Activated CD4-positive, alpha-beta memory T cell treated with anti-CD3 and anti-CD28 coated beads for 36 hours (primary cell): Measurements from ENCODE around the gene PREX1. TPM values are rescaled to one million over a fixed set of nuclear protein-coding genes. Genes with fewer than 3 reads are reported as not detected.

Source experiments
- CTCF ChIA-PET: fragments of 350-600 bp; sonication (Branson Sonifier 250); formaldehyde crosslinking; loops from one replicate; lab custom pipeline; 2021; ENCODE audit warnings: antibody characterized with exemption, inconsistent platforms; lab: Charles Lee
- POLR2A ChIA-PET: fragments of 350-600 bp; sonication (Branson Sonifier 250); formaldehyde crosslinking; loops from one replicate; lab custom pipeline; 2021; ENCODE audit warnings: antibody characterized with exemption; lab: Charles Lee
- DNase-seq: peaks from one replicate; pipeline ENCODE4 v3.0.0-alpha.2; 2020
- H3K27ac Mint-ChIP-seq: one replicate; pipeline ENCODE4 v1.8.0; 2021; ENCODE audit warnings: mixed read lengths
- H3K27me3 Mint-ChIP-seq: one replicate; pipeline ENCODE4 v1.8.0; 2021; ENCODE audit warnings: mixed read lengths
- H3K36me3 Mint-ChIP-seq: one replicate; pipeline ENCODE4 v1.8.0; 2021; ENCODE audit warnings: mixed read lengths
- H3K4me1 Mint-ChIP-seq: one replicate; pipeline ENCODE4 v1.8.0; 2021; ENCODE audit warnings: low read depth, mixed read lengths
- H3K4me3 Mint-ChIP-seq: one replicate; pipeline ENCODE4 v1.8.0; 2021; ENCODE audit warnings: mild to moderate bottlenecking, mixed read lengths
- H3K9me3 Mint-ChIP-seq: one replicate; pipeline ENCODE4 v1.8.0; 2021; ENCODE audit warnings: mixed read lengths
- intact Hi-C: fragments of 100-400 bp; cut with micrococcal nuclease; formaldehyde crosslinking; loops from one replicate; pipeline ENCODE4 v1.15.1; 2023
- total RNA-seq, 2 experiments: library from RNA; stranded (reverse); gene quantifications; one replicate each; pipeline ENCODE4 v1.2.3, GENCODE V29; 2021

PREX1 gene
- total RNA-seq, 2 experiments from 2014 or later, result 91.5 to 92.8 TPM

GRCh38 chr20:48709744-48710143 is 118.1 kb downstream of the PREX1 start:
- peaks cover 26% of the 10 kb centered on the region for H3K36me3 Mint-ChIP-seq
- ChIA-PET CTCF (interaction anchor here (1.5 kb wide), 1 partner anchor 53 kb away, joined by 5 read pairs; no protein-coding TSS in a partner anchor), POLR2A (no interaction called here)
- H3K27me3 Mint-ChIP-seq, result no peaks in the 10 kb centered on the region
- peak overlapping the region; percentile 34 for H3K27ac Mint-ChIP-seq
- H3K9me3 Mint-ChIP-seq, result no peaks in the 10 kb centered on the region
- peaks cover 58% of the 10 kb centered on the region for H3K4me1 Mint-ChIP-seq
- intact Hi-C loops, result no loop called here
- H3K4me3 Mint-ChIP-seq, result no peak overlapping the region
- no peak for DNase-seq

GRCh38 chr20:48709058-48709691 is 118.6 kb downstream of the PREX1 start:
- H3K4me1 Mint-ChIP-seq, result peaks cover 52% of the 10 kb centered on the region
- POLR2A ChIA-PET, result no interaction called here
- H3K4me3 Mint-ChIP-seq, result no peak overlapping the region
- H3K36me3 Mint-ChIP-seq, result peaks cover 29% of the 10 kb centered on the region
- H3K27ac Mint-ChIP-seq, result no peak overlapping the region
- H3K9me3 Mint-ChIP-seq, result no peaks in the 10 kb centered on the region
- DNase-seq, result no peak
- CTCF ChIA-PET, result interaction anchor here (1.5 kb wide), 1 partner anchor 52 kb away, joined by 5 read pairs; no protein-coding TSS in a partner anchor
- intact Hi-C loops, result no loop called here
- no peaks in the 10 kb centered on the region for H3K27me3 Mint-ChIP-seq

- CTCF ChIA-PET, result interaction anchor here (1.5 kb wide), 1 partner anchor 52 kb away, joined by 5 read pairs; no protein-coding TSS in a partner anchor
These were observed 119.2 kb downstream of the PREX1 start for GRCh38 chr20:48708630-48709029.

GRCh38 chr20:48708116-48708515 is 119.7 kb downstream of the PREX1 start:
- no peak for DNase-seq
- Mint-ChIP-seq H3K36me3 (peaks cover 28% of the 10 kb centered on the region), H3K27me3 (no peaks in the 10 kb centered on the region), H3K4me3 (no peak overlapping the region), H3K9me3 (no peaks in the 10 kb centered on the region), H3K4me1 (peaks cover 49% of the 10 kb centered on the region), H3K27ac (no peak overlapping the region)
- intact Hi-C loops, result no loop called here
- CTCF ChIA-PET, result interaction anchor here (1.5 kb wide), 1 partner anchor 65 kb away, joined by 4 read pairs; no protein-coding TSS in a partner anchor
- POLR2A ChIA-PET, result no interaction called here

More at GRCh38 chr20:48708630-48709029, 119.2 kb downstream of the PREX1 start:
- Mint-ChIP-seq H3K27ac (no peak overlapping the region), H3K4me3 (no peak overlapping the region), H3K27me3 (no peaks in the 10 kb centered on the region), H3K4me1 (peaks cover 49% of the 10 kb centered on the region), H3K9me3 (no peaks in the 10 kb centered on the region), H3K36me3 (peaks cover 28% of the 10 kb centered on the region)
- DNase-seq, result no peak
- intact Hi-C loops, result no loop called here
- POLR2A ChIA-PET, result no interaction called here

GRCh38 chr20:48706710-48707365 is 121.0 kb downstream of the PREX1 start:
- no peaks in the 10 kb centered on the region for H3K27me3 Mint-ChIP-seq
- POLR2A ChIA-PET, result no interaction called here
- intact Hi-C loops, result loop anchor here (1.0 kb wide), 1 partner anchor 9 kb away; no protein-coding TSS in a partner anchor
- H3K9me3 Mint-ChIP-seq, result no peaks in the 10 kb centered on the region
- peaks cover 41% of the 10 kb centered on the region for H3K4me1 Mint-ChIP-seq
- no peak overlapping the region for H3K4me3 Mint-ChIP-seq
- H3K27ac Mint-ChIP-seq, result peak overlapping the region; percentile 76
- CTCF ChIA-PET, result interaction anchor here (0.7 to 1.5 kb wide), 3 partner anchors 28 to 113 kb away, joined by 3 to 4 read pairs (median 4); no protein-coding TSS in a partner anchor
- peaks cover 27% of the 10 kb centered on the region for H3K36me3 Mint-ChIP-seq
- DNase-seq, result no peak

GRCh38 chr20:48706116-48706656 is 121.6 kb downstream of the PREX1 start:
- Mint-ChIP-seq H3K27me3 (no peaks in the 10 kb centered on the region), H3K4me1 (peaks cover 45% of the 10 kb centered on the region), H3K4me3 (no peak overlapping the region), H3K36me3 (peaks cover 30% of the 10 kb centered on the region), H3K9me3 (no peaks in the 10 kb centered on the region), H3K27ac (peak overlapping the region; percentile 76)
- POLR2A ChIA-PET, result interaction anchor here (0.6 kb wide), 1 partner anchor 10 kb away, joined by 3 read pairs; no protein-coding TSS in a partner anchor
- CTCF ChIA-PET, result interaction anchor here (0.6 kb wide), 1 partner anchor 23 kb away, joined by 3 read pairs; no protein-coding TSS in a partner anchor
- intact Hi-C loops, result loop anchor here (1.0 kb wide), 1 partner anchor 10 kb away; no protein-coding TSS in a partner anchor
- DNase-seq, result no peak

GRCh38 chr20:48705240-48706115 is 122.3 kb downstream of the PREX1 start:
- intact Hi-C loops, result loop anchor here (1.0 kb wide), 1 partner anchor 11 kb away; no protein-coding TSS in a partner anchor
- no peak for DNase-seq
- peaks cover 35% of the 10 kb centered on the region for H3K36me3 Mint-ChIP-seq
- POLR2A ChIA-PET, result interaction anchor here (0.6 to 0.7 kb wide), 3 partner anchors 9 to 413 kb away, joined by 3 read pairs; no protein-coding TSS in a partner anchor
- no peaks in the 10 kb centered on the region for H3K9me3 Mint-ChIP-seq
- peak overlapping the region; percentile 61 for H3K27ac Mint-ChIP-seq
- CTCF ChIA-PET, result interaction anchor here (0.6 kb wide), 1 partner anchor 22 kb away, joined by 3 read pairs; no protein-coding TSS in a partner anchor
- no peak overlapping the region for H3K4me3 Mint-ChIP-seq
- H3K27me3 Mint-ChIP-seq, result no peaks in the 10 kb centered on the region
- peaks cover 45% of the 10 kb centered on the region for H3K4me1 Mint-ChIP-seq

GRCh38 chr20:48704761-48705160 is 123.0 kb downstream of the PREX1 start:
- peaks cover 43% of the 10 kb centered on the region for H3K4me1 Mint-ChIP-seq

GRCh38 chr20:48703511-48704219 is 124.1 kb downstream of the PREX1 start:
- Mint-ChIP-seq H3K27me3 (no peaks in the 10 kb centered on the region), H3K36me3 (peaks cover 46% of the 10 kb centered on the region), H3K9me3 (no peaks in the 10 kb centered on the region), H3K27ac (peak overlapping the region; percentile 24), H3K4me1 (peaks cover 45% of the 10 kb centered on the region), H3K4me3 (no peak overlapping the region)
- ChIA-PET POLR2A (no interaction called here), CTCF (interaction anchor here (1.3 kb wide), 1 partner anchor 46 kb away, joined by 3 read pairs; no protein-coding TSS in a partner anchor)
- DNase-seq, result no peak
- intact Hi-C loops, result no loop called here

More at GRCh38 chr20:48704761-48705160, 123.0 kb downstream of the PREX1 start:
- CTCF ChIA-PET, result no interaction called here
- Mint-ChIP-seq H3K36me3 (peaks cover 39% of the 10 kb centered on the region), H3K4me3 (no peak overlapping the region), H3K9me3 (no peaks in the 10 kb centered on the region), H3K27me3 (no peaks in the 10 kb centered on the region), H3K27ac (peak overlapping the region; percentile 43)
- no peak for DNase-seq
- POLR2A ChIA-PET, result interaction anchor here (0.6 kb wide), 1 partner anchor 414 kb away, joined by 3 read pairs; no protein-coding TSS in a partner anchor
- intact Hi-C loops, result no loop called here

- H3K4me1 Mint-ChIP-seq, result peaks cover 45% of the 10 kb centered on the region
These were observed 124.7 kb downstream of the PREX1 start for GRCh38 chr20:48703107-48703506.

More at GRCh38 chr20:48703107-48703506, 124.7 kb downstream of the PREX1 start:
- peak overlapping the region; percentile 24 for H3K27ac Mint-ChIP-seq
- POLR2A ChIA-PET, result no interaction called here
- no peak overlapping the region for H3K4me3 Mint-ChIP-seq
- H3K9me3 Mint-ChIP-seq, result no peaks in the 10 kb centered on the region
- no peaks in the 10 kb centered on the region for H3K27me3 Mint-ChIP-seq
- DNase-seq, result no peak
- H3K36me3 Mint-ChIP-seq, result peaks cover 48% of the 10 kb centered on the region
- intact Hi-C loops, result no loop called here
- CTCF ChIA-PET, result interaction anchor here (1.3 kb wide), 1 partner anchor 45 kb away, joined by 3 read pairs; no protein-coding TSS in a partner anchor
